Left ventricle myocardium inferior (tissue), 1 donor: ENCODE results near the gene EAPP. TPM values are rescaled to one million over a fixed set of nuclear protein-coding genes. Genes with fewer than 3 reads are reported as not detected.

Experiments used
- DNase-seq: peaks from one replicate; pipeline ENCODE4 v3.0.0-alpha.2; 2020
- H3K27ac ChIP-seq: fragments of 200-600 bp; replicated peaks from 2 replicates; pipeline ENCODE4 v1.8.0; 2021
- H3K27me3 ChIP-seq: fragments of 200-600 bp; 2 replicates; pipeline ENCODE4 v1.8.0; 2021; ENCODE audit warnings: low read depth
- H3K36me3 ChIP-seq: fragments of 200-600 bp; 2 replicates; pipeline ENCODE4 v1.8.0; 2021
- H3K4me1 ChIP-seq: fragments of 200-600 bp; 2 replicates; pipeline ENCODE4 v1.8.0; 2021
- H3K4me3 ChIP-seq: fragments of 200-600 bp; 2 replicates; pipeline ENCODE4 v1.8.0; 2021; ENCODE audit warnings: mild to moderate bottlenecking, moderate library complexity
- H3K9me3 ChIP-seq: fragments of 200-600 bp; replicated peaks from 2 replicates; pipeline ENCODE4 v1.8.0; 2021
- CTCF ChIP-seq: fragments of 200-600 bp; IDR thresholded peaks from 2 replicates; pipeline ENCODE4 v1.8.0; 2021; ENCODE audit warnings: antibody characterized with exemption, mild to moderate bottlenecking, borderline replicate concordance
- intact Hi-C: fragments of 100-400 bp; cut with micrococcal nuclease; formaldehyde crosslinking; loops from one replicate; pipeline ENCODE4 v1.11.0; 2022
- total RNA-seq: library from RNA; stranded (reverse); fragmentation: NEBNext Ultra II Directional; extraction: Animal tissue kit (Norgen Biotek cat#: 25700); gene quantifications from one replicate; pipeline ENCODE4 v1.2.1, GENCODE V29; 2021
- donor health status: DM: no; HTN: yes; CAD: no; lungs with severe emphysema.

The EAPP gene
- total RNA-seq, 1 donor from 2014 or later, result 17.5 TPM

- no peak overlapping the region for H3K4me3 ChIP-seq
- DNase-seq, result no peak
- peaks cover 7% of the 10 kb centered on the region for H3K4me1 ChIP-seq
- H3K27me3 ChIP-seq, result no peaks in the 10 kb centered on the region
- H3K27ac ChIP-seq, result no peak overlapping the region
- TF ChIP-seq CTCF, result no peak
- H3K36me3 ChIP-seq, result no peaks in the 10 kb centered on the region
- intact Hi-C loops, result no loop called here
- no peaks in the 10 kb centered on the region for H3K9me3 ChIP-seq
These were observed 38.4 kb downstream of the EAPP start for GRCh38 chr14:34501004-34501580.

GRCh38 chr14:34498684-34499412 is 40.7 kb downstream of the EAPP start:
- intact Hi-C loops, result no loop called here
- Histone ChIP-seq H3K27ac (no peak overlapping the region), H3K4me1 (peaks cover 7% of the 10 kb centered on the region)

GRCh38 chr14:34496679-34497513 is 42.6 kb downstream of the EAPP start:
- Histone ChIP-seq H3K27ac (peak overlapping the region; percentile 84), H3K4me3 (peak overlapping the region; percentile 1), H3K9me3 (no peaks in the 10 kb centered on the region), H3K4me1 (no peaks in the 10 kb centered on the region), H3K27me3 (no peaks in the 10 kb centered on the region), H3K36me3 (no peaks in the 10 kb centered on the region)
- DNase-seq, result peak; percentile 76
- TF ChIP-seq CTCF, result peak; percentile 17
- intact Hi-C loops, result no loop called here

More at GRCh38 chr14:34498684-34499412, 40.7 kb downstream of the EAPP start:
- peak; percentile 58 for TF ChIP-seq CTCF
- H3K27me3 ChIP-seq, result no peaks in the 10 kb centered on the region
- DNase-seq, result no peak
- no peaks in the 10 kb centered on the region for H3K36me3 ChIP-seq
- no peak overlapping the region for H3K4me3 ChIP-seq
- H3K9me3 ChIP-seq, result no peaks in the 10 kb centered on the region

- intact Hi-C loops, result no loop called here
- peak overlapping the region; percentile 84 for H3K27ac ChIP-seq
- H3K27me3 ChIP-seq, result no peaks in the 10 kb centered on the region
- no peaks in the 10 kb centered on the region for H3K4me1 ChIP-seq
- peak; percentile 39 for DNase-seq
- no peaks in the 10 kb centered on the region for H3K36me3 ChIP-seq
- no peak for TF ChIP-seq CTCF
- H3K4me3 ChIP-seq, result no peak overlapping the region
- H3K9me3 ChIP-seq, result no peaks in the 10 kb centered on the region
These were observed 43.4 kb downstream of the EAPP start for GRCh38 chr14:34496007-34496678.

- DNase-seq, result no peak
- no peaks in the 10 kb centered on the region for H3K4me1 ChIP-seq
- no peaks in the 10 kb centered on the region for H3K9me3 ChIP-seq
- no peaks in the 10 kb centered on the region for H3K36me3 ChIP-seq
- H3K27ac ChIP-seq, result no peak overlapping the region
- intact Hi-C loops, result no loop called here
- no peak for TF ChIP-seq CTCF
- no peaks in the 10 kb centered on the region for H3K27me3 ChIP-seq
- no peak overlapping the region for H3K4me3 ChIP-seq
These were observed 50.2 kb downstream of the EAPP start for GRCh38 chr14:34489324-34489723.
